Right atrium auricular region (tissue), 2 donors: ENCODE measurements around the gene ARID3A. TPM values are rescaled to one million over a fixed set of nuclear protein-coding genes. Genes with fewer than 3 reads are reported as not detected.

Experiments used
- DNase-seq: peaks from one replicate; pipeline ENCODE4 v3.0.0-alpha.2; 2019; ENCODE audit warnings: low spot score
- H3K27ac ChIP-seq, 2 donors: fragments of 200-600 bp; sonication (generic); 1 replicate in 1 of 2; 2 replicates in 1 of 2; pipeline ENCODE4 v1.5.1; 2016 to 2019
- H3K27me3 ChIP-seq, 2 donors: fragments of 200-600 bp; sonication (generic); one replicate each; pipeline versions ENCODE4 v1.5.1 to v1.6.0; 2017 to 2019
- H3K36me3 ChIP-seq: fragments of 200-600 bp; sonication (generic); one replicate; pipeline ENCODE4 v1.5.1; 2016
- H3K4me1 ChIP-seq, 2 donors: fragments of 200-600 bp; sonication (generic); one replicate each; pipeline versions ENCODE4 v1.5.1 to v1.6.0; 2017 to 2019
- H3K4me3 ChIP-seq, 2 donors: fragments of 200-600 bp; sonication (generic); 1 replicate in 1 of 2; 2 replicates in 1 of 2; pipeline ENCODE4 v1.5.1; 2017 to 2019; ENCODE audit warnings: mild to moderate bottlenecking in 1 of 2, moderate library complexity in 1 of 2
- H3K9me3 ChIP-seq, 2 donors: fragments of 200-600 bp; sonication (generic); one replicate each; pipeline ENCODE4 v1.5.1; 2019
- total RNA-seq, 2 donors: library from RNA; depleted of rRNA; stranded (reverse); fragments of >200 nt; gene quantifications; one replicate each; pipeline ENCODE4 v1.1.0, GENCODE V29; 2016
- TF ChIP-seq, protein P1 (sequence below), 2 donors: fragments of 200-600 bp; sonication (generic); IDR thresholded peaks; one replicate each; pipeline ENCODE4 v1.5.1; 2019; ENCODE audit warnings: antibody characterized with exemption in 2 of 2

The ARID3A gene
- total RNA-seq, 2 donors from 2014 or later, result 1.7 to 3.4 TPM

DNA sequence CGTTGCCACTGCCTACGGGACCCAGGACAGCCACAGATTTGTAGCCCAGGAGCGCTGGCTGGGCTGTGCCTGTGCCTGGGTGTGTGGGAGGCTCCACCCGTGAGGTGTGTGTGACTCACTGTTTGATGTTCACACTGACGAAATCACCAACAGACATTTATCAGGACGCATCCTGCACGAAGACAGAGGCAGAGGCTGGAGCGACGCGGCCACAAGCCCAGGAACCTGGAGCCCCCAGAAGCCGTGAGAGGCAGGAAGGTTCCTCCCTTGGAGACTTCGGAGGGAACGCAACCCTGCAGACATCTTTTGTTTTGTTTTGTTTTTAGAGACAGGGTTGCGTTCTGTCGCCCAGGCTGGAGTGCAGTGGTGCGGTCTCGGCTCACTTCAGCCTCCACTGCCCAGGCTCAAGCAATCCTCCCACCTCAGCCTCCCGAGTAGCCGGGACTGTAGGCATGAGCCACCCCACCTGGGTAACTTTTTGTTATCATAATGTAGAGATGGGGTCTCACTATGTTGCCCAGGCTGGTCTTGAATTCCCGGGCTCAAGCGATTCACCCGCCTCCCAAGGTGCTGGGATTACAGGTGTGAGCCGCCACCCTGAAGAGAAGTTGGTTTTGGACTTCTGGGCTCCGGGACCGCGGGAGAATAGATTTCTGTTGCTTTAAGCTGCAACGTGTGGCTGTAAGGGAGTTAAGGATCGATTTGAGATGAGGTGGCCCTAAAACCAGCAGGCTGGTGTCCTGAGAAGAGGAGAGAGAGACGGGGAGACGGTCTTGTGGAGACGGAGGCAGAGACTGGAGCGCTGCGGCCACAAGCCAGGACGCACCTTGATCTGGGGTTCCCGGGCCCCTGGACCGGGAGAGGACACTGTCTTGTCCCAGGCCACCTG lies 33.4 kb downstream of the ARID3A start:
- TF ChIP-seq, protein P1, sequence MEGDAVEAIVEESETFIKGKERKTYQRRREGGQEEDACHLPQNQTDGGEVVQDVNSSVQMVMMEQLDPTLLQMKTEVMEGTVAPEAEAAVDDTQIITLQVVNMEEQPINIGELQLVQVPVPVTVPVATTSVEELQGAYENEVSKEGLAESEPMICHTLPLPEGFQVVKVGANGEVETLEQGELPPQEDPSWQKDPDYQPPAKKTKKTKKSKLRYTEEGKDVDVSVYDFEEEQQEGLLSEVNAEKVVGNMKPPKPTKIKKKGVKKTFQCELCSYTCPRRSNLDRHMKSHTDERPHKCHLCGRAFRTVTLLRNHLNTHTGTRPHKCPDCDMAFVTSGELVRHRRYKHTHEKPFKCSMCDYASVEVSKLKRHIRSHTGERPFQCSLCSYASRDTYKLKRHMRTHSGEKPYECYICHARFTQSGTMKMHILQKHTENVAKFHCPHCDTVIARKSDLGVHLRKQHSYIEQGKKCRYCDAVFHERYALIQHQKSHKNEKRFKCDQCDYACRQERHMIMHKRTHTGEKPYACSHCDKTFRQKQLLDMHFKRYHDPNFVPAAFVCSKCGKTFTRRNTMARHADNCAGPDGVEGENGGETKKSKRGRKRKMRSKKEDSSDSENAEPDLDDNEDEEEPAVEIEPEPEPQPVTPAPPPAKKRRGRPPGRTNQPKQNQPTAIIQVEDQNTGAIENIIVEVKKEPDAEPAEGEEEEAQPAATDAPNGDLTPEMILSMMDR (IDR thresholded peaks at IDR 0.05), result no peak
- Histone ChIP-seq H3K9me3 (no peaks in the 10 kb centered on the region), H3K36me3 (no peaks in the 10 kb centered on the region), H3K4me1 (no peaks in the 10 kb centered on the region), H3K27me3 (no peaks in the 10 kb centered on the region), H3K27ac (no peak overlapping the region), H3K4me3 (no peak overlapping the region)
- DNase-seq, result no peak

DNA sequence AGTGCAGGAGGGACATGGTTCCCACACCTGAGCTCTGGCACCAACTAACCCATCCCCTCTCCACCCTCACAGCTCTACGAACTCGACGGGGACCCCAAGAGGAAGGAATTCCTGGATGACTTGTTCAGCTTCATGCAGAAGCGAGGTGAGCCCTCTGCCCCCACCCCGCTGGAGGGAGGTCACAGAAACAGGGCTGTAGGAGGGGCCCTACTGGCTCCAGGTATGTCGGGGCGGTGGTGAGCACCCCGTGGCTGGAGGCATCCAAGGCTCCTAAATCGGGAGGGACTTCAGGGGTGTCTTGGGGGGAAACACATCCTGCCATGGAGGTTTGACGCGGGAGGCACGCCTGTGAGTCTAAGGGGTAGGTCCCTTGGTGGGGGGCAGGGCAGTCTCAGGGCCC lies 34.2 kb downstream of the ARID3A start:
- no peak for DNase-seq
- Histone ChIP-seq H3K27me3 (no peaks in the 10 kb centered on the region), H3K4me1 (no peaks in the 10 kb centered on the region), H3K9me3 (no peaks in the 10 kb centered on the region), H3K27ac (no peak overlapping the region), H3K4me3 (no peak overlapping the region), H3K36me3 (no peaks in the 10 kb centered on the region)
- TF ChIP-seq, protein P1 (IDR thresholded peaks at IDR 0.05), result no peak

DNA sequence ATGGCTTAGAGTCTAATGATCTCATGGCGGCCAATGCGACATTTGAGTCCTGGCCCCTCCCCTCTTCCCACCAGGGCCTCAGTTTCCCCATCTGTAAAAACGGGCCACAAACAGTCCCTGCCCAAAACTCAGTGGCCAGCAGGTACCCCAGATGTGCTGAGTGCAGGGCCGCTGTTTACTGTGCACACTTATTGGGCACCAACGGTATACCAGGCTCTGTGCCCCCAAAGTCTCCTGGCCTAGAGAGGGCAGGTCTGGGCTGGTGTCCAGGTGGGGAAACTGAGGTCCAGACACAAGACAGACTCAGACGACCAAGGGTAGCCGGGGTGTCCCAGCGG lies 34.7 kb downstream of the ARID3A start:
- Histone ChIP-seq H3K4me1 (no peaks in the 10 kb centered on the region), H3K27me3 (no peaks in the 10 kb centered on the region), H3K27ac (no peak overlapping the region), H3K9me3 (no peaks in the 10 kb centered on the region), H3K36me3 (no peaks in the 10 kb centered on the region), H3K4me3 (no peak overlapping the region)
- DNase-seq, result no peak
- TF ChIP-seq, protein P1 (IDR thresholded peaks at IDR 0.05), result no peak

DNA sequence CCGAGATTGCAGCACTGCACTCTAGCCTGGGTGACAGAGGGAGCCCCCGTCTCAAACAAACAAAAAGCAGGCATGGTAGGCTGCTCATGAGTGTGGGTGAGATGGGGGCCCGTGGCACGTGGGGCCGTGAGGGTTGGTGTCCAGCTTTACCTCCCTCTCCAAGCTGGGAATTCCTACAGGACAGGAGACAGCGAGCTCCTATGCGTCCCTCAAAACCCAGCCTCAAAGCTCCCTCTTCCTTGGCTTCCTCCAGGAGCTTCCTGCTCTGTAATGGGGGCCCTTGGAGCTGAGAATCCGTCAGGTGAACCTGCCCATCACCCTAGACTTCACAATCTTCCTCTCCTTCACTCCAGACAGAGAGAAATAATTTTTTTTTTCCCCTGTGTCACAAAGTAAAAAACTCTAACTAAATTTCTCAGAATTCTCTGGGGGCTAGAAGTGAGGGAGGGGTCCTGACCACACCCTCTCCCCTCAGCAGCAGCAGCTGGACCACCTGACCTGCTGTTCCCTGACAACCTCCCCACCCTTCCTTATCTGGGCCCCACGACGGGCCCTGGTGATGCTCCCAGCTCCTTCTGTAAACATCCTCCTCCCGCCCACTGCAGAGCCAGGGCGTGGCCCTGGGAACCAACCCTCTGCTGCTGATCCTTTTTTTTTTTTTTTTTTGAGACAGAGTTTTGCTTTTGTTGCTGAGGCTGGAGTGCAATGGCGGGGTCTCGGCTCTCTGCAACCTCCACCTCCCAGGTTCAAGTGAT lies 36.2 kb downstream of the ARID3A start:
- Histone ChIP-seq H3K27ac (no peak overlapping the region), H3K9me3 (no peaks in the 10 kb centered on the region), H3K4me3 (no peak overlapping the region), H3K36me3 (peaks cover 6% of the 10 kb centered on the region), H3K27me3 (no peaks in the 10 kb centered on the region), H3K4me1 (no peaks in the 10 kb centered on the region)
- TF ChIP-seq, protein P1 (IDR thresholded peaks at IDR 0.05), result no peak
- DNase-seq, result no peak

DNA sequence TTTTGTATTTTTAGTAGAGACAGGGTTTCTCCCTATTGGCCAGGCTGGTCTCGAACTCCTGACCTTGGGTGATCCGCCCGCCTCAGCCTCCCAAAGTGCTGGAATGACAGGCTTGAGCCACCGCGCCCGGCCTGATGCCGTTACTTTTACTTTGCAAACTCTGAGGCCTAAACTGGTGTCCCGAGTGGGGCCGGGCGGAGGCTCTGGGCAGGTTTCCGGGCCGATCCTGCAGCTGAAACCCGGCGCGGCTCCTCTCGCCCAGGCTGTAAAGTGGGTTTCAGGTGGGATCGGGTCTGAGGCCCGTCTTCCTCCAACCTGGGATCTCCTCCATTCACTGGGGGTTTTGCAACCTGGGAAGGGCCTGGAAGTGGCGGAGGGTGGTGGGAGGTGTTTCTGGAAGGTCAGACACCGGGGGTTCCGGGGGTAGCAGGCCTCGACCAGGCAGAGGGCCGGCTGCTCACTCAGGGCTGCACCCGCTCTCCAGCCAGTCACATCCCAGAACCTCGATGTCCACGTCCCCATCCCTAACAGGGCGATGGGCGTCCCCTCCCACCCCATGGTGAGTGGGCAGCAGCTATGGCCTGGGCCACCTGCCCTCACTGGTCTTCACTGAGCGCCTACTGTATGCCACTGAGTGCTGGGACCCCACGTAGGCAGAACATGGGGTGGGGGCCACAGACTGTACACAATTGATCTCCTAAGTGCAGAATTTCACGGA lies 37.0 kb downstream of the ARID3A start:
- no peak for DNase-seq
- Histone ChIP-seq H3K27me3 (no peaks in the 10 kb centered on the region), H3K4me3 (no peak overlapping the region), H3K36me3 (peaks cover 11% of the 10 kb centered on the region), H3K4me1 (no peaks in the 10 kb centered on the region), H3K27ac (no peak overlapping the region), H3K9me3 (no peaks in the 10 kb centered on the region)
- TF ChIP-seq, protein P1 (IDR thresholded peaks at IDR 0.05), result no peak
